Endothelial cell of umbilical vein (primary cell): ENCODE measurements around the gene ZNF385C. TPM values are rescaled to one million over a fixed set of nuclear protein-coding genes. Genes with fewer than 3 reads are reported as not detected.

ENCODE experiments used
- BruUV-seq: library from RNA; stranded (reverse); fragments of 400-500 nt; replicated peaks from 2 replicates; lab custom pipeline; 2021; lab: Mats Ljungman, UMichigan
- CTCF ChIA-PET: fragments of 300-600, 350-600 bp; sonication (Branson Sonifier 250); formaldehyde crosslinking; loops from one replicate; lab custom pipeline; 2021; ENCODE audit warnings: antibody characterized with exemption, inconsistent platforms; lab: Charles Lee
- POLR2A ChIA-PET: fragments of 300-600, 350-600 bp; sonication (Branson Sonifier 250); formaldehyde crosslinking; loops from one replicate; lab custom pipeline; 2021; ENCODE audit warnings: antibody characterized with exemption, inconsistent platforms; lab: Charles Lee
- DNase-seq: peaks from one replicate; pipeline ENCODE4 v3.0.0-alpha.2; 2011; ENCODE audit warnings: low read depth, low spot score
- FAIRE-seq: peaks from 2 replicates; lab custom pipeline; 2011; peaks lifted over from hg19 to GRCh38; lab: Jason Lieb, UNC
- H2AFZ ChIP-seq: 2 replicates; pipeline ENCODE4 v1.6.0; 2012; ENCODE audit warnings: low read depth, low read length, control low read depth, inconsistent platforms
- H3K27ac ChIP-seq: 2 replicates; pipeline ENCODE4 v1.5.1; 2011; ENCODE audit warnings: low read depth, mild to moderate bottlenecking, control low read depth, low read length, moderate library complexity; ENCODE audit not compliant: insufficient read depth
- H3K27me3 ChIP-seq, 2 experiments: 2 replicates each; pipeline versions ENCODE4 v1.6.0 to v1.6.1; 2011; ENCODE audit warnings: low read length in 2 of 2, mixed read lengths in 1 of 2; ENCODE audit not compliant: control insufficient read depth in 2 of 2, insufficient read depth in 2 of 2
- H3K36me3 ChIP-seq, 2 experiments: 2 replicates in 1 of 2; 3 replicates in 1 of 2; pipeline ENCODE4 v1.5.1; 2011; ENCODE audit warnings: low read length in 2 of 2, mild to moderate bottlenecking in 1 of 2, moderate library complexity in 1 of 2; ENCODE audit not compliant: control insufficient read depth in 2 of 2, insufficient read depth in 2 of 2; ENCODE audit errors: extremely low read depth in 1 of 2
- H3K4me1 ChIP-seq: 3 replicates; pipeline ENCODE4 v1.5.1; 2011; ENCODE audit warnings: mild to moderate bottlenecking, low read length; ENCODE audit not compliant: control insufficient read depth, insufficient read depth; ENCODE audit errors: extremely low read depth
- H3K4me2 ChIP-seq: 2 replicates; pipeline ENCODE4 v1.6.1; 2011; ENCODE audit warnings: low read length, control low read depth, mixed read lengths; ENCODE audit not compliant: insufficient read depth
- H3K4me3 ChIP-seq, 3 experiments: fragments of 200-600 bp in 1 of 3; sonication (generic), shearing (Covaris generic) in 1 of 3; replicated peaks in 1 of 3; 2 replicates each; pipeline ENCODE4 v1.5.1; 2011 to 2016; ENCODE audit warnings: control low read depth in 3 of 3, low read length in 3 of 3, mild to moderate bottlenecking in 2 of 3, inconsistent platforms in 1 of 3, low read depth in 1 of 3, moderate library complexity in 1 of 3; ENCODE audit not compliant: insufficient read depth in 1 of 3
- H3K79me2 ChIP-seq: 2 replicates; pipeline ENCODE4 v1.6.0; 2012; ENCODE audit warnings: low read length, inconsistent platforms; ENCODE audit not compliant: control insufficient read depth, insufficient read depth
- H3K9ac ChIP-seq: replicated peaks from 2 replicates; pipeline ENCODE3; 2011; ENCODE audit warnings: low read length, control low read depth; ENCODE audit not compliant: insufficient read depth; ENCODE audit errors: extremely low read depth
- H3K9me1 ChIP-seq: replicated peaks from 3 replicates; pipeline ENCODE4 v1.6.0; 2011; ENCODE audit warnings: mild to moderate bottlenecking, low read length; ENCODE audit not compliant: control insufficient read depth, insufficient read depth; ENCODE audit errors: extremely low read depth
- H3K9me3 ChIP-seq: replicated peaks from 2 replicates; pipeline ENCODE4 v1.5.1; 2012; ENCODE audit warnings: low read length, inconsistent platforms; ENCODE audit not compliant: control insufficient read depth, insufficient read depth
- H4K20me1 ChIP-seq: replicated peaks from 2 replicates; pipeline ENCODE3; 2011; ENCODE audit warnings: mild to moderate bottlenecking, low read length; ENCODE audit not compliant: control insufficient read depth, insufficient read depth; ENCODE audit errors: extremely low read depth
- EZH2 ChIP-seq: IDR thresholded peaks from 2 replicates; pipeline ENCODE4 v1.6.1; 2012; ENCODE audit warnings: borderline replicate concordance, low read depth, mild to moderate bottlenecking, moderate library complexity, low read length, inconsistent platforms; ENCODE audit not compliant: severe bottlenecking
- FOS ChIP-seq: IDR thresholded peaks from 2 replicates; pipeline ENCODE4 v1.6.1; 2011; ENCODE audit warnings: mild to moderate bottlenecking, low read length, moderate library complexity, borderline replicate concordance; ENCODE audit not compliant: insufficient read depth
- GATA2 ChIP-seq: IDR thresholded peaks from 2 replicates; pipeline ENCODE4 v1.7.0; 2011; ENCODE audit warnings: low read depth, mild to moderate bottlenecking, moderate library complexity, mixed read lengths, low read length; ENCODE audit not compliant: insufficient read length, insufficient read depth
- JUN ChIP-seq: IDR thresholded peaks from 2 replicates; pipeline ENCODE4 v1.6.1; 2011; ENCODE audit warnings: borderline replicate concordance, low read depth; ENCODE audit not compliant: insufficient read length, insufficient read depth
- MYC ChIP-seq: IDR thresholded peaks from one replicate; pipeline ENCODE4 v1.6.1; 2011; ENCODE audit warnings: mild to moderate bottlenecking, low read depth, low read length
- POLR2A ChIP-seq: IDR thresholded peaks from 2 replicates; pipeline ENCODE4 v1.6.1; 2012; ENCODE audit warnings: low read depth, mild to moderate bottlenecking, control low read depth, low read length
- POLR2AphosphoS5 ChIP-seq: IDR thresholded peaks from 2 replicates; pipeline ENCODE4 v1.6.1; 2012; ENCODE audit warnings: low read depth, mild to moderate bottlenecking, control low read depth, low read length, moderate library complexity; ENCODE audit not compliant: insufficient read depth
- dilution Hi-C: fragments of 300-500 bp; cut with MboI; formaldehyde crosslinking; loops from one replicate; pipeline ENCODE4 v1.15.0; 2019; ENCODE audit warnings: low sequenced_read_pairs; ENCODE audit not compliant: extremely low pct_ligation_motif_present
- intact Hi-C: fragments of 100-400 bp; cut with micrococcal nuclease; formaldehyde crosslinking; loops from one replicate; pipeline ENCODE4 v1.10.0; 2022
- polyA plus RNA-seq, 4 experiments: library from polyadenylated mRNA; depleted of rRNA in 3 of 4; stranded (reverse) in 3 of 4; unstranded in 1 of 4; fragments of >200 nt; gene quantifications; 2 replicates each; pipeline versions ENCODE4 v1.2.1 to v1.2.3, GENCODE V29; 2011 to 2012; ENCODE audit warnings: missing spikeins in 1 of 4
- total RNA-seq: library from RNA; stranded (reverse); gene quantifications from 2 replicates; pipeline ENCODE4 v1.2.3, GENCODE V29; 2021
- TF ChIP-seq, protein P1 (sequence below): IDR thresholded peaks from 2 replicates; pipeline ENCODE4 v1.6.1; 2011; ENCODE audit not compliant: insufficient read depth, insufficient read length
- TF ChIP-seq, protein P2 (sequence below), 2 donors: IDR thresholded peaks; 1 replicate in 1 of 2; 2 replicates in 1 of 2; pipeline ENCODE4 v1.5.1; 2011; ENCODE audit warnings: low read length in 2 of 2, mild to moderate bottlenecking in 2 of 2, moderate library complexity in 2 of 2, control low read depth in 1 of 2, inconsistent platforms in 1 of 2, low read depth in 1 of 2; ENCODE audit not compliant: insufficient read depth in 1 of 2; ENCODE audit errors: extremely low read depth in 1 of 2

Gene ZNF385C
- total and polyA plus RNA-seq, 2 donors (not counting 3 experiments of a cell fraction or from before 2014, with no cell fraction given) = 0.07 TPM; not detected in 1

DNA sequence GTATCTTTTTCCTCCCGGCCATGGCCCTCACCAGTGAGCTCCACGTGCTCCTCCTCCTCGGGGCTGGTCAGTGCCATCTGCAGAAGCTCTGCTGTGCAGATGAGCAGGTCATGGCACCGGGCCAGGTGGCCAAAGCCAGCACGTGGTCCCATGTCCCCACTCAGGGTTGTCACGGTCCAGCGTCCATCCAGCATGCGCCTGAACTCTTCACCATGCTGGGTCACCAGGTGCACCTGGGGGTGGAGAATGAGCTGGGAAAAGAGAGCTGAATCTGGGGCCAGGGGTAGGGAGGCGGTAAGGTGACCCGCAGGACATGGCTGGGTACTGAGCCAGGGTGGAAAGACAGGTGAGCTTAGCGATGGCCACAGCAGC is 13.0 kb upstream of the ZNF385C start:
- DNase-seq (no peak), FAIRE-seq (no peak)
- TF ChIP-seq GATA2 = no peak
- TF ChIP-seq, protein P1, sequence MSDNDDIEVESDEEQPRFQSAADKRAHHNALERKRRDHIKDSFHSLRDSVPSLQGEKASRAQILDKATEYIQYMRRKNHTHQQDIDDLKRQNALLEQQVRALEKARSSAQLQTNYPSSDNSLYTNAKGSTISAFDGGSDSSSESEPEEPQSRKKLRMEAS = no peak
- no peak for TF ChIP-seq FOS
- TF ChIP-seq POLR2AphosphoS5 = no peak
- TF ChIP-seq, protein P2, sequence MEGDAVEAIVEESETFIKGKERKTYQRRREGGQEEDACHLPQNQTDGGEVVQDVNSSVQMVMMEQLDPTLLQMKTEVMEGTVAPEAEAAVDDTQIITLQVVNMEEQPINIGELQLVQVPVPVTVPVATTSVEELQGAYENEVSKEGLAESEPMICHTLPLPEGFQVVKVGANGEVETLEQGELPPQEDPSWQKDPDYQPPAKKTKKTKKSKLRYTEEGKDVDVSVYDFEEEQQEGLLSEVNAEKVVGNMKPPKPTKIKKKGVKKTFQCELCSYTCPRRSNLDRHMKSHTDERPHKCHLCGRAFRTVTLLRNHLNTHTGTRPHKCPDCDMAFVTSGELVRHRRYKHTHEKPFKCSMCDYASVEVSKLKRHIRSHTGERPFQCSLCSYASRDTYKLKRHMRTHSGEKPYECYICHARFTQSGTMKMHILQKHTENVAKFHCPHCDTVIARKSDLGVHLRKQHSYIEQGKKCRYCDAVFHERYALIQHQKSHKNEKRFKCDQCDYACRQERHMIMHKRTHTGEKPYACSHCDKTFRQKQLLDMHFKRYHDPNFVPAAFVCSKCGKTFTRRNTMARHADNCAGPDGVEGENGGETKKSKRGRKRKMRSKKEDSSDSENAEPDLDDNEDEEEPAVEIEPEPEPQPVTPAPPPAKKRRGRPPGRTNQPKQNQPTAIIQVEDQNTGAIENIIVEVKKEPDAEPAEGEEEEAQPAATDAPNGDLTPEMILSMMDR (IDR thresholded peaks at IDR 0.05; ENCODE audit: extremely low read depth in 1 of 2, insufficient read depth in 1 of 2, low read depth in 1 of 2, low read length in 2 of 2) = no peak
- no peak for TF ChIP-seq JUN
- no peak for TF ChIP-seq EZH2
- no peak for TF ChIP-seq MYC
- TF ChIP-seq POLR2A = no peak
- no peak overlapping the region for H3K4me2 ChIP-seq
- H3K9me1 ChIP-seq = no peaks in the 10 kb centered on the region
- H3K4me1 ChIP-seq = peaks cover 9% of the 10 kb centered on the region
- H3K27me3 ChIP-seq = no peaks in the 10 kb centered on the region
- H3K36me3 ChIP-seq = no peaks in the 10 kb centered on the region
- H3K79me2 ChIP-seq = no peaks in the 10 kb centered on the region
- intact Hi-C loops = no loop called here
- H4K20me1 ChIP-seq = no peaks in the 10 kb centered on the region
- no peak overlapping the region for H3K27ac ChIP-seq
- H3K9me3 ChIP-seq = no peaks in the 10 kb centered on the region
- no peak overlapping the region for H3K9ac ChIP-seq
- dilution Hi-C loops = loop anchor here (25.0 kb wide), 1 partner anchor 149 kb away; the partner anchor contains the start of gene CNP
- CTCF ChIA-PET = interaction anchor here (1.0 to 1.6 kb wide), 3 partner anchors 10 to 148 kb away, joined by 4 to 8 read pairs (median 6); no protein-coding TSS in a partner anchor
- H3K4me3 ChIP-seq = no peak overlapping the region
- H2AFZ ChIP-seq = no peak overlapping the region
- no TSS peak for BruUV-seq
- POLR2A ChIA-PET = no interaction called here
